Kidney tubule cell (primary cell): Measurements from ENCODE around the gene TENT4A.

Source experiments
- DNase-seq: peaks from one replicate; pipeline ENCODE4 v3.0.0-alpha.2; 2018; ENCODE audit warnings: low spot score

TENT4A gene

DNA sequence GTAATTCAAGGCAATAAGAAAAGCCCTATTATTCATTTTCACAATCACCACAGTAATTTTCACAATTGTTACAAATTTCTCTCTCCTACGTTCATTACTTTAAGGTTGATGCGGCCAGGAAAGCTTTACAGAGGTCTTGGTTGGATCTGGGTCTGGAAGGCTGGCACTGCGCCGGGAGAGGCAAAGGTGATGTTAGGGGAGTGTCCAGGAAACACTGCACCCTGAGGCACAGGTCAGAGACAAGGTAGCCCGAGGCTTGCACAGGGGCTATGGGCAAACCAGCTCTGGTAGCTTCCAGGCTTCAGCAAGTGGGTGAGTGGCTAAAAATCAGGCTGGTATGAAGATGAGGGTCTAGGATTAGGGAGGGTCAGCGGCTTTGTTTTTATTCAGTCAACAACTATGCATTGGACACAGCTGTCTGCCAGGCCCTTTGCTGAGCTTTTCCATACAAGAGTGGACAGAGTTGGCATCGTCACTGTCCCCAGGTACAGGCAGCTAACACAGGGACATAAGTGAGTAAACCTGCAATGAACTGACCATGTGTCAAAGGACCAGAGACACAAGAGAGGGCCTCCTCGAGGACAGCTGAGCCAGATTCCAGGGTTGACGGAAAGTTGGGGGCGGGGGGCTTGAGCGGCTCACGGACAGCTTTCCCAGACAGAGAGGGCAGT, 12.4 kb upstream of the TENT4A start:
- no peak for DNase-seq

DNA sequence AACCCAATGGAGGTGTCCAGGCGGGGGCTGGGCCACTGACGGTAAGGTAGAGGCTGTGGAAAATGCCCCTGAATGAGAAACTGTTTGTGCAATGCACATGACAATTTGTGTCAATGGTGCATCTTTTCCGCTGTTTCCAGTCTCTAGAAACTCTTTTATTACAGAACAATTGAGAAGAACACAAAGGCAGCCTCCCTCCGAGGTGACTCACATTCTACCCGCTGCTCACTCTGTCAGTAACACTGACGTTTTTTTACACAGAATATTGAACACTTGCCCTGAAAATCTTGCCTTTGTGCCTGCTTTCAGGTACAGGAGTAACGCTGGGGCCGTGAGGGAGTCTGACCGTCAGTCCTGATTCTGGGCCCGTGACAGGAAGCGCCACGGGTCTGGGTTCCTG, 11.7 kb upstream of the TENT4A start:
- no peak for DNase-seq

DNA sequence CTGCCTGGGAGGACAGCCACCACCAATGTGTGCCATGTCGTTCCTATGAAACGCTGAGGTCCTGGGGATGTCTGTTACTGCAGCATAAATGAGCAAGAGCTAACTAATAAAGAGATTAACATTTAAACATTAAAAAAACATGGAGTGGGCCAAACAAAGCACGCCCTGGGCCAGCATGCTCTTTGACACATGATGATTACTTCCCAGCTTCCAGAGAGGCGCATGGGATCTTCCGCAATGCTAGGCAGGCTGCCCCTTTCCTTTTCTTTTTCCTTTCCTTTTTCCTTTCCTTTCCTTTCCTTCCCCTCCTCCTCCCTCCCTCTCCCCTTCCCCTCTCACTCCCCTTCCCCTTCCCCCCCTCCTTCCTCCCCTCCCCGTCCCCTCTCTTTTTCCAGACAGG, 10.6 kb upstream of the TENT4A start:
- no peak for DNase-seq

DNA sequence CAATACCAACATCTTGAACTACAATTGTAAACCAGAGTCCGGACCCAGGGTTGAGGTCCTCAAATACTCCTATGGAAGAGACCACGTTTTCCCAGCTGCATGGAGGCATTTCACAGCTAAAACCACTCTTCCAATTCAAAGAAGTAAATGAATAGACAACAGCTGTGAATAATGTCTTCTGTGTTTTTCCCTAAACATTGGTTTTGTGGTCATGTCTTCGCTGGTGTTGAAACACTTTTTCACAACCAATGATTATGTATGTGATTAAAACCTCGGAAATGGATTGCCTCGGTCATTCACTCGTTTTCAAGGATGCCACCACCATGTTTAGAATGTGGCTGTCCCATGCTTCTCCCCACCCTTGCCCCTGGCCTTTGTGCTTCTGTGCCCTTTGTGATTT, 9.4 kb upstream of the TENT4A start:
- no peak for DNase-seq

DNA sequence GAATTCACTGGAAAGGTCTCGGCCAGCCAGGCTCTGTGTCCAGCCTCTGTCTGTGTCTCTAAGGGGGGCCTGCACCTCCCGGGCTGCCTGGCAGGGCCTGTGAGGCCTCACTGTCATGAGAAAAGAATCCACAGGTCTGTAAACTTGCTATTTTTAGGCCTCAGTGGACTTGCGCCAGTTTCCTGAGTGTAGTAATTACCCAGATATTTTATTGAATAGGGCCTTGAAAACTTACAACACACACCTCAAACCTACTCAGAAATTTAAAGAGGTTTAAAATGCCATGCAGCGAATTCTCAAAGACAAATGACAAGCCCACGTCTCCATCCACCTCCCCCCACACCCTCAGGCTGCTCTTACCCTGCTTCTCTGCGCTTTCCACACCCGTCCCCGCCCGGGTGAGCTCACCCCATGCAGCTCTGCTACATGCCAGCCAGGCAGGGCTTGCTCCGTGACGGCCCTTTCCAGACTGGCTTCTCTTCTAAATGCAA, 8.8 kb upstream of the TENT4A start:
- peak; percentile 90 for DNase-seq

DNA sequence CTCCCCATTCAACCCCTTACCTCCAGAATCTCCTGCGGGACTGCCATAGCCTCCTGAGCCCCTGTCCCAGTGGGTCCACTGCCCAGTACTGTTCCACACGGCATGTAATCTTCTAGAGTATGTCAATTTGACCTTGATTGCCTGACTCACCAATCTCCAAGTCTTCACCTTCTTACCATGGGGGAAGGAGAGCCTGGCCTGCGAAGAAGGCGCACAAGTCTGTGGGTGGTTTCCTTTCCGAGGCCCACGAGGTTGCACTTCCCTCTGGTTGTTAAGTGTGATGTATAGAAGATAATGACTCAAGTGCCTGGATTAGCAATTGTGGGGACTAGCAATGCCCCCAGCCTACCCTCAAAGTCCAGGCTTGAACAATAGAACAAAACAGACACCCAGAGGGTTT, 8.1 kb upstream of the TENT4A start:
- no peak for DNase-seq

DNA sequence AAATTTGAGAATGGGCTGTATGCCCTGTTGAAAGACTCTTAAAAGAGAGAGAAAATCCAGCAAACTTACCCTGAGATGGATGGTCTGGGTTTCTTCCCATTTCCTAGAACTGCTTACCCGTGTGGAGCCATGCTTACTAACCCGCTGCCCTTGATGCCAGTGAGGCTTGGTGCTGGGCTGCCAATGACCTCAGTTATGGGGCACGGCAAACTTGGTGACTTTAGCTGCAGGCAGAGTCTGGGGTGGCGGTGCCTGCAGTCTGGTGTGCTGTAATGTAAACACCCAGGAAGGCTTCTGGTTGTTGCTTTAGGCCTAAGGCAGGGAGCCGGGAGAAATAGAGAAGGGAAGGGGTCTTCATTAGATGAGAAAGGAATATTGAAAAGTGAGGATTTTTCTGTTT, 7.3 kb upstream of the TENT4A start:
- peak; percentile 33 for DNase-seq

DNA sequence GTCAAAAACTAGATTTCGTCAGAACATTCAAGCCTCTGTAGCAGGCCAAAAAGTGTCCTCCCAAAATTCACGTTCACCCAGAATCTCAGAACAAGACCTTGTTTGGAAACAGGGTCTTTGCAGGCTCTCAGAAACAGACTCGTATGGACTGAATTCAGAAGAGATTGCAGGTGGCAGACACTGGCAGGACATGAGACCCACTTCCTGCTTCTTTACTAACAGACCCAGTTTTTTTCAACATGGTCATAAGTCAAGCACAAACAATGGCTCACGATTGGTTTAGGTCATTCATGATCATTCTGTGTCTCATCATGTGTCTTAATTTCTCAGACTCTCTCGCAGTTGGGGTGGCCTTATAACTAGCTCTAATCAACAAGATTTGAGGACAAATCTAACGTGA, 5.4 kb upstream of the TENT4A start:
- no peak for DNase-seq

DNA sequence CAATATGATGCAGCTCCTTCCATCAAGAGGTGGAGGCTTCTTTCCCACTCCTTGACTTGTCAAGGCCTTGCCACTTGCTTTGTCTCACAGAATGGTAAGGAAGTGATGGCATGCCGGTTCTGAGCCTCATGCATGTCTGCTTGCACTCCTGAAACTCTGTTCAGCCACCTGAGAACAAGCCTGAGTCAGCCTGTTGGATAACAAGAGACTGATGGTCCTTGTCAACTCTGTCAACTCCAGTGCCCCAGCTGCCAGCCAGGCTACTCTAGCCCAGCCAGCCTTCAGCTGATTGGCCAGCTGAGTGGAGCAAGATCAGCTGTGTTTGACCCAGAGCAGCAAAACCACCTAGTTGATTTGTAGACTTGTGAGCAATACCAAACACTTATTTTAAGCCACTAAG, 4.4 kb upstream of the TENT4A start:
- peak; percentile 87 for DNase-seq

DNA sequence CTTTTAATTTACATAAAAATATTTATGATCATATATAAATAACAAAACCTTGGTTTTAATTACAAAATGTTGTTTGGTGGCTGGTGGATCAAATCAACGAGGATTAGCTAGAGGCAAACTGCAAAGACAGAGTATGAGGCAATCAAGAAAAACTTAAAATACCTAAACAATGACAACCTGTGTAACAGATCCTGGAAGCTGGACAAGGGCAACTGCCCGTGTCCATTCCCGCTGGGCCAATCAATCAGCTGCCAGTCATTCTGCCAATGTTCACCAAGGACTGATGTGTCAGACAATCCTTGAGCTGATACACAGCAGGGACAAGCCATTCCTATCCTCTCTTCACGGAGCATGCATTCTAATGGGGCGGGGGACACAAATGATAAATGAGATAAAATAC, 3.2 kb upstream of the TENT4A start:
- peak; percentile 93 for DNase-seq

DNA sequence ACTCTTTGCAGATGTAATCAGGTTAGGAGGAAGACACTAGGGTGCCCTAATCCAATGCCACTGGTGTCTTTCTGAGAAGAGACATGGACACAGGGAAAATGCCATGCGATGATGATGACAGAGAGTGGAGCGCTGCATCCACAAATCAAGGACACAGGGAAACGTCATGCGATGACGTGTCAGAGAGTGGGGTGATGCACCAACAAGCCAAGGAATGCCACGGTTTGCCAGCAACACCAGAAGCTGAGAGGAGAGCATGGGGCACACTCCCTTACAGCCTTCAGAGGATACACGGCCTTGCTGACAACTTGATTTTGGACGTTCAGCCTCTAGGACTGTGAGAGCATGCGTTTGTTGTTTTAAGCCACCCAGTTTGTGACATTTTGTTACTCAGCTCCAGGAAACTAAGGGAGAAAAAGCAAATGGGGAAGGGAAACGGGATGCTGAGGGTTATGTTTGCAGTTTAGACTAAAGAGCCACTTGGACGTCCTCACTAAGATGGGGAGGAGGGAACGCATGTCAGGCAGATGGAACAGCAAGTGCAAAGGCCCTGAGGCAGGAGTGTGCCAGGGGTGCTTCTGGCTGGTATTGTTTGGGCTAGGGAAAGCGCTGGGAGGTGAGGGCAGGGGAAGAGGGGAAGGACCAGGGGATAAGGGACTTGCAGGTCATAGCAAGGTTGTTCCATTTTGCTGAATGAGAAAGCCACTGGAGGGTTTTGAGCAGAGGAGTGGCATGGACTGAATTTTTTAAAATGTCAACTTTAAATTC, 2.5 kb upstream of the TENT4A start:
- DNase-seq: no peak

DNA sequence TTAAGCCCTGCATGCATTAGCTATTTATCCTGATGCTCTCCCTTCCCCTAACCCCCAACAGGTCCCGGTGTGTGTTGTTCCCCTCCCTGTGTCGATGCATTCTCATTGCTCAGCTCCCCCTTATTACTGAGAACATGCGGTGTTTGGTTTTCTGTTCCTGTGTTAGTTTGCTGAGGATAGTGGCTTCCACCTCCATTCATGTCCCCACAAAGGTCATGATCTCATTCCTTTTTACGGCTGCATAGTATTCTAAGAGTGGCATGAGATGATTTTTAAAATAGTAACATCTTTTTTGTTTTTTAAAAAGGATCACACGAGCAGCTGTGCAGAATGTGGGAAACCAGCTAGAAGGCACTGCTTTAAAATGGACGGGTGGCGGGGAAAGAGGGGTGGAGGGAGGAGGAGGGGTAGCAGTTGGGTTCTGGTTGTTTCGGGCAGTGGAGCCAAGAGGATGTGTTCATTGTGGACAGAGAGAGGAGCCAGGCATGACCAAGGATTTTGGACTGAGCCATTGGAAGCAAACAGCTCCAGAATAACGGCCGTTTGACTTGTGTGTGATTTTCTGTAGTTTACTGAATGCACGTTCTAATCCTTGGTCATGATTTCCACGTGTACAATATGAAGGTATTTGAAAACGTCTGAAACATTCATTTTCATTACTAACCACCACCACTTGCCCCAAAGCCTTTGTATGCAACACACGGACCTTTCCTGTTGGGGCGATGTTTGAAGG, 1.7 kb upstream of the TENT4A start:
- no peak for DNase-seq

DNA sequence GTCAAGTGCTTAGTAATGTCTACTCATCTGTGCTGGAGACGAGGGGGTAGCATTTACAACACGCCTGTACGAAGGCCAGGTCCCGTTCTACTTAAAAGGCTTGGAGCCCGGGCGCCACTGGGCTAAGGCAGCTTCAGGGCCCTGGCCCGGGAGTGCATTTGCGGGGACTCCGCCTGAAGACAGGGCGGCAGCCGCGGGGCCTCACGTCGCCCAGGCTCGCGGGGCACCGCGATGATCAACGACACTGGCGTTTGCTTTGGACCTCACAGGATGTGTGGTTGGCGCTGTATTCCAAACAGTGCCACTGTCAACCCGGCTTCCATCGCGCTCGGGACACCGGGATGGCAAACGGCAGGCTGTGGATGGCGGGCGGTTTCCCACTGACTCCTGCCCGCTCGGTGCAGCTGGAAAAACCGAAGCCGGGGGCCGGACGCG, 1.1 kb upstream of the TENT4A start:
- DNase-seq: peak; percentile 78

DNA sequence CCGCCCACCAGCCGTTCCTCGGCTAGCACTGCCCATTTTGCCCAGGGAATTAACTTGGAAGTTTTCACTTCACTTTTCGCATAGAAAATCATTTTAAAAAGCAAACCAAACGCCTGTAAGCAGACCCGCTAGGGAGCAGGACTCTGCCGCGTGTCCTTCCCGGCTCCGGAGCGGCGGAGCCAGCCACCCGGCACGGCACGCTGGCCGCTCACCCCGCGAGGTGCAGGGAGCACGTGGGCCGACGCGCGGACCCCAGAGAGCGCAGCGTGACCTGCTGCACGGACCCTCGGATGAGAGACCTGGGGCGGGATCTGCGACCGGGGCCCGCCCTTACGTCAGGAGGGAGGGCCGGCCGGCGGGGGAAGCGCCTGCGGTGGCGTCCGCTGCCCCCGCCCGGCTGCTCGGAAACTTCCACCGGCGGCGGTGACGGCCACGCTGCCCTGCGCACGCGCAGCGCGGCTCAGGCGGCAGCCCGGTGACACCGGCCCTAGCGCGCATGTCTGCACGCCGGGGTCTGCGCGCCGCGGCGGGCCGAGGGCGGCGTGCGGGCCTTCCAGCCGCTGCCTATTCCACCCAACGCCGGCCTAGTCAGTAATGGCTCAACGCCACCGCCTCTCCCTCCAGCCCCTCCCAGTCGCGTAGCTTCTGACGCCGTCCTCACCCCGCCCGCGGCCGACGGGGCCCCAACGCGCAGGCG, 507 bp upstream of the TENT4A start:
- DNase-seq: peak; percentile 98

DNA sequence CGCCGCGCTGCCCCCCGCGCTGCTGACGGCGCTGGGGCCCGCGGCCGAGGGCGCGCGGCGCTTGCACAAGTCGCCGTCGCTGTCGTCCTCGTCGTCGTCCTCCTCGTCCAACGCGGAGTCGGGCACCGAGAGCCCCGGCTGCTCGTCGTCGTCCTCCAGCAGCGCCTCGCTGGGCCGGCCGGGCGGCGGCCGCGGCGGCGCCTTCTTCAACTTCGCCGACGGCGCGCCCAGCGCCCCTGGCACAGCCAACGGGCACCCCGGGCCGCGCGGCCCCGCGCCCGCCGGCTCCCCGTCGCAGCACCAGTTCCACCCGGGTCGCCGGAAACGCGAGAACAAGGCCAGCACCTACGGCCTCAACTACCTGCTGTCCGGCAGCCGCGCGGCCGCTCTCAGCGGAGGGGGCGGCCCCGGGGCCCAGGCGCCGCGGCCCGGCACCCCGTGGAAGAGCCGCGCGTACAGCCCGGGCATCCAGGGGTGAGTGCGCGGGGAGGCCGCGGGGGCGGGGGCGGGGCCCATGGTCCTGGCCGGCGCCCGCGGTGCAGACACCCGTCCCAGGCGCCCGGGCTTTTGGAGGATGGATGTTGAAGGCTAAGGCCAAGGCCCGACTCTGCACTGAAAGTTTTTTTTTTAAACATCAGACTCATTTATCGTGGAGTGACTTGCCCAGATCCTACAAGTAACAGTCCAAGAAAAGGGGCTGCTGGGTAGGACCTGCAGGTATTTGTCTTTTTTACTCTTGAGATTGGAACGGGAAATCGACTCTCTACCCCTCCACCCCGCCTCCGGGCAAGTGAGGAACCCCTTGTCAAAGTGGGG, 1.2 kb downstream of the TENT4A start:
- no peak for DNase-seq

DNA sequence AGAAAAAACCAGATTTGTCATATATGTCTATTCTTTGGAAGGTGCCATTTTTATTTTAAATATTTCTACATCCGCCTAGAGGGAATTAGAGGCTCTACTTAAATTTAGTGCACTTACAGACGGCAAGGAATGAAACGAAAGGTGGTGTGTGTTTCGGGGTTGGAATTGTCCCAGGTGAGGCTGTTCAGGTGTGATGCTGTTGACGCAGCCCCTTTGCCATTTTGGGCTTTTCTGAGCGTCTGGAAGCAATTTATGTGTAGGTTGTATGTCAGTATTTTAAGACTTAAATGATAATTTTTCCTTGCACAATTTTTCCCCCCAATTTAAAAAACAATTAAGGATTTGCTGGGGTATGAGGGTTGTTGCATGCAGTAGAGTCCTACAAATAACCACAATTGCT, 2.0 kb downstream of the TENT4A start:
- DNase-seq: no peak

DNA sequence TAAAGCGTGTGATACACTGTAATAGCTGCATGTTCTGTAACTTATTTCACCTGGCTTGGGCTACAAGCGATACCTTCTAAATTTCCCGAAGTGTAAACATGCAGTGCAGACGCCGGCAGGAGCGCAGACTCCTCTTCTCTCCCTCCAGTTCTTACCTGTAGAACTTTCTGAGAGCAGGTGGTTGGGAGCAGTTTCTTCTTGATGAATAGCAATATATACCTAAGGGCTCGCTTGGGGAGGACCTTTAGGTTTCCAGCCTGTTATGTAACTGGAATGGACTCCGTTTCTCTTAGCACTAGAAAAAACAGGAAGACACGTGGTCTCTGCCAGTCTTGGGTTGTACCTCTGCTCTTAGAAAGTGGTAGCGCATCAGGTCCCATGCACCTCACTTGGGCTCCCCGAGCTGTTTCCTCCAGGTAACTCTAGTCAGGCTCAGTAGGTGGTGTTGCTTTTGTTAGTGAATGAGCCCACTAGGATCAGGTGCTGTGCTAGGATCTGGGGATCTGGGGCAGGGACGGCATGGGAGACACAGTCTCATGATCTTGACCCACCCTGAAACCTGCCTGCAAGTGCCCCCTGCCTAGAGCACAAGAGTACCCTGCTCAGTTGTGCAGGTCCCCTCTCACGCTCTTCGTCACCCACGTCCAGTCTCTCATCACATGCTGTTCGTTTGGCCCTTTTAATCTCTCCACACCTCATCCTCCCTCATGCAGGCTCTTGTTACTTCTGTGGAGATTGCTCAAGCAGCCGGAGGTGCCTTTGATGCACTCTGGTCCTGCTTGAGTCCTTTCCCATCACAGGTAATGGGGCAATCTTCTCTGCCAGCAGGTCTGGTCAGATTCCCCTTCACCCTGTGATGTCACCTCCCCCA, 2.8 kb downstream of the TENT4A start:
- DNase-seq: no peak

DNA sequence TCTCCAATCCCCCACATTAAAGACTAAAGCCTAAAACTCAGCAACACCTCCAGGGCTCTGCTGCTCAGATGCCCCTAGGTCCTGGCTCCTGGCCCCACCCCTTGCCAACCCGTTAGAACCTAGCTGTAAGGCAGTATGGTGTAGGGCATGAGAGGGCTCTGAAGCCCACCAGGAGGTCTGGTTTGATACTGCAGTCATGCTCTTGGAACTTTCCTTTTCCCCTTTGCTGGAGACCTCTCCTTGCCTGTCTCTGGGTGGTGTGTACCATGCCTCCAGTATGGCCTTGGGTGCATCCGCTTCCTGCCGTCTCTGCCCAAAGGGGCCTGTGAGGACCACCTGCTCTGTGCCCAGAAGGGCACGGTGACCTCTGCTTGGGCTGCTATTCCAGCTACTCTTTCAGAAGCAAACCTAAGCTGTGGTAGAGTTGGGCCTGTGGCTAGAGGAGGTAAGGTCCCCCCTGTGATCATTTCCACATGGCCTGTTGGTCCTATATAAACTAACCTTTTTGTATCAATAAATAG, 3.5 kb downstream of the TENT4A start:
- DNase-seq: no peak

DNA sequence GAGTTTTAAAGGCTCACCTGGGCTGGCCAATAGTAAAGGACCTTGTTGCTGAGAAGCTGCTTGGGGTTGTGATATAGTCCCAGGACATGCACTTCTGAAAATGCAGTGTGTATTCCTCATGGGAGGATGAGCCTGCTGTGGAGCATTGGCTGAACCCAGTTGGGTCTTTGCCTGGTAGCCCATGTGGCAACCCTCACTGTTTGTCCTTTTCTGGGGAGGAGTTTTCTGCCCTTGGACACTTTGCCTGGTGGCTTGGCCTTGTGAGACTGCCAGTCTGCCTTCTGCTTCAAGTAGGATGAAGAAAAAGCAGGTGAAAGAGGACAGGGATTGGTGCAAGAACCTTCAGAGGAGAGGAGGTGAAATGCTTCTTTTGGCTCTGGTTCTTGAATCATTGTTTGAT, 4.0 kb downstream of the TENT4A start:
- DNase-seq: no peak

DNA sequence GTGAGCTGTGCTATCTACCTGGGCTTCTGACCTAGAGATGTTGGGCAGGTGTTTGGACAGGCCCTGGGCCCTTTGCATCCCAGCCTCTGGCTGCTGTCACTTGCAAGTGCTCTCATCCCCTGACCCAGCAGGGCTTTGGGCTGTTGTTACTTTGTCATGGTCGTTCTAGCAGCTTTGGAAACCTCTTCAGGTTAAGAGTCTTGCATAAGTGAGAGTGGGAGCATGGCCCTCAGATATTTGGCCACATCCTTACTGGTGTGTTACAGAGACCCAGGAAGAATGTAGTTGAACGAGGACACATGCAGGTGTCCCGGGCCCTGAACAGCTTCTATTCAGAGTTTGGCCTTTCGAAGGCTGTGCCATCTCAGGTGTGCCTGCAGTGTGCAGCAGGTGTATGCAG, 4.5 kb downstream of the TENT4A start:
- DNase-seq: no peak
